Midbrain (tissue), 1 donor: ENCODE results near the gene PTPRN2.

ENCODE experiments used
- DNase-seq: peaks from one replicate; lab custom pipeline; 2025; lab: John Stamatoyannopoulos, UW

Gene PTPRN2

DNA sequence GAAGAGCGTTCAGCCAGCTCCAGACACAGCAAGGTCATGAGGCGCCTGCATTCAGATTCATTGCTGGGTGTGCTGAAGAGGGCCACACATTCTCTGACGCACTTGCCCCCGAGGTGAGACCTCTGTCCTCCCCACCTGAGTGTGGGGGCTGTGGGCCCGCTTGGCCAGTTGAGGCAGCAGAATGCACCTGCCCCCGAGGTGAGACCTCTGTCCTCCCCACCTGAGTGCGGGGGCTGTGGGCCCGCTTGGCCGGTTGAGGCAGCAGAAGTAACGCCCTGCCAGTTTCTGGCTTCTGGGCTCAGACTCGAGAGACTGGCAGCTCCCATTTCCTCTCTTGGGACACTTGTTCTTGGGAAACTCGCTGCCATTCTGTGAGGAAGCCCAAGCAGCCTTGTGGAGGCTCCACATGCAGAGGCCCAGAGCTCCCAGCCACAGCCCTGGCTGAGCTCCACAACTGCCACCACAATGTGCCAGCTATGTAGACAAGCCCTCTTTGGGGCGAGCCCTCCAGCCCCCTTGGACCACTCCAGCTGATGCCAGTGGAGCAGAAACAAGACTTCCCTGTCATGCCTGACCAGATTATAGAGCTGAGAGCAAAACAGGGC, 816.8 kb downstream of the PTPRN2 start:
- DNase-seq = no peak

DNA sequence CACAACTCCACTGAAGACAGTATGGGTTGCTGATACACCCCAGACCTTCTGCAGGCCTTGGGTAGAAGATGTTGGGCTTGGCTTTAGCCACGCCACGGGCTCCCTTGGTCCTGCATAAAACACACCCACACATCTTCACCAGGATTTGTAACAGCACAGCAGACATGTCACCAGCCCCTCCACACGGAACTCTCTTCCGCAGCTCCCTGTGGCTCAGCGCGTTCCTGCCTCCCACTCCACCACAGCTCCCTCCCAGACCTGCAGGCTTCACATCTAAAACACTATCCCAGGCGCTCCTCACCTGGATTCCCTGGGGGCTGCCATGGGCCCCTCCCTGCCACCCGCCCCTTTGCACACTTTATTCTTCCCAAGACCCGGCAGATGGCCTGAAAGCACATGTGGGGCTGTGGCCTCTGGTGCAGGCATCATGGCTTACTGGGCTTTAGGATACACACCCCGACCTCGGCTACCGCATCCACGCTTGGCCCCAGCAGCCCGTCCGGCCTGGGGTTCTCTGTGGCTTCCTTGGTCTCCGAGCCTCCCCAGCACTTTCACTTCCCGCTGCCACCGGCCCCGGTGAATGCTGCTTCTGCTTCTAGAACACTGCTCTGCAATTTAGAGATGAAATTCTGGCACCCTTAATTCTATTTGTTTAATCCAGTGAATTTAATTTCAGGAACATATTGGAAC, 818.0 kb downstream of the PTPRN2 start:
- no peak for DNase-seq

GRCh38 chr7:157769086-157769485, 818.5 kb downstream of the PTPRN2 start:
- DNase-seq = no peak

GRCh38 chr7:157768198-157768597, 819.4 kb downstream of the PTPRN2 start:
- no peak for DNase-seq

- no peak for DNase-seq
Observed at GRCh38 chr7:157767506-157768197, 820.0 kb downstream of the PTPRN2 start.

GRCh38 chr7:157766098-157766497, 821.5 kb downstream of the PTPRN2 start:
- DNase-seq = no peak

DNA sequence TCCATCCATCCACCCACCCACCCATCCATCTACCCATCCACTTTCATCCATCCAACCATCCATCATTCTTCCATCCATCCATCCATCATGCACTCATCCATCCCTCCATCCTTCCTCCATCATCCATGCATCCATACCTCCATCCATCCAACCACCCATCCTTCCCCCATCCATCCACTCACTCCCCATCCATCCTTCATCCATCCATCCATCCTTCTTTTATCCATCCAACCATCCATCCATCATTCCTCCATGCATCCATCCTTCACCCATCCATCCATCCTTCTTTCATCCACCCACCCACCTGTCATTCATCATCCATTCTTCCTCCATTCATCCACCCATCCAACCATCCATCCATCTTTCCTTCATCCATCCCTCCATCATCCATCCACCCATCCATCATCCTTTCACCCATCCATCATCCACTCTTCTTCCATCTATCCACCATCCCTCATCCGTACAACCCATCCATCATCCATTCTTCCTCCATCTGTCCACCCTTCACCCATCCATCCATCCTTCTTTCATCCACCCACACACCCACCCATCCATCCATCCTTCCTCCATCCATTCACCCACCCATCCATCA, 822.6 kb downstream of the PTPRN2 start:
- no peak for DNase-seq

DNA sequence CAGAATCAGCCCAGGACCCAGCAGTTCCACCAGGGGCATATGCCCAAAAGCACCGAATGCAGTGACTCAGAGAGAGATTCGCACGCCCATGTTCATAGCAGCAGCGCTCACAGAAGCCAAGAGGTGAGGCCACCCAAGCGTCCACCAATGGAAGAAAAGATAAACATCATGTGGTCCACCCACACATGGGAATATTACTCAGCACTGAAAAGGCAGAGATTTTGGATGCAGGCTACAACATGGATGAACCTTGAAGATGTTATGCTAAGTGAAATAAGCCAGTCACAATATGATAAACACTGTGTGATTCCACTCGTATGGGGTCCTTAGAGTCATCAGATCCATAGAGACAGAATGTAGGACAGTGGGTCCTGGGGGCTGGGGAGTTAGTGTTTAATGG, 823.4 kb downstream of the PTPRN2 start:
- DNase-seq = no peak

DNA sequence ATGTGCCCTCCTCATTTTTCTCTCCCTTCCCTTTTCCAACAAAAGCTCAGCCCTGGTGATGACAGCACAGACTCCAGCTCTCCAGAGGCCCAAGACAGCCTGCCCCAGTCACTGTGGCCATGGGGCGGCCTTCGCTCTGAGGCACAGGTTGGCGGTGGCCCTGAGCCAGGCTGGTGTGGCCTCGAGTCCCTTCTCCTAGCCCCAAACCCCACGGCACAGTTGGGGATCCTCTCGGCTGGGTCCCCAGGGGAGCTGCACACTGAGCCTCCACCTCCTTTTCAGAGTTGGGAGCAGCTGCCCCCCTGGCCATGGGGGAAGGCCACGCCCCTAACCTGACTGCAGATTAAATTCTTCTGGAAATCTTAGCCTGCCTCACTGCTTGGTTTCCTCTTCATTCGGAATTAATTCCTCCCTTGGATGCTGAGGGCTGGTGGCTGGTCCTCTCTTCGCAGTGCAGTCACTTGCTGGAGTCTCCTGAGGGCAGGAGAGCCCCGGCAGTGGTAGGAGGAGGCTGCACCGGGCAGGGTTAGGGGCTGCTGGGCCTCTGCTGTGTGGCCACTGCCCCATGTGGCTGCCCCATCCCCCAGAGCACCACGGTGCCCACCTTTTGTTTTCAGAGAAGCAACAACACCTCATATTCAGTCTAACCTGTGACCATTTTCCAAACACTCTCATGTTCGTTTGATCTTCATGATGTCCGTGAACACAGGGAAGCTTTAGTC, 824.2 kb downstream of the PTPRN2 start:
- DNase-seq = no peak

GRCh38 chr7:157762824-157763223, 824.8 kb downstream of the PTPRN2 start:
- no peak for DNase-seq

GRCh38 chr7:157760004-157760730, 827.5 kb downstream of the PTPRN2 start:
- no peak for DNase-seq

DNA sequence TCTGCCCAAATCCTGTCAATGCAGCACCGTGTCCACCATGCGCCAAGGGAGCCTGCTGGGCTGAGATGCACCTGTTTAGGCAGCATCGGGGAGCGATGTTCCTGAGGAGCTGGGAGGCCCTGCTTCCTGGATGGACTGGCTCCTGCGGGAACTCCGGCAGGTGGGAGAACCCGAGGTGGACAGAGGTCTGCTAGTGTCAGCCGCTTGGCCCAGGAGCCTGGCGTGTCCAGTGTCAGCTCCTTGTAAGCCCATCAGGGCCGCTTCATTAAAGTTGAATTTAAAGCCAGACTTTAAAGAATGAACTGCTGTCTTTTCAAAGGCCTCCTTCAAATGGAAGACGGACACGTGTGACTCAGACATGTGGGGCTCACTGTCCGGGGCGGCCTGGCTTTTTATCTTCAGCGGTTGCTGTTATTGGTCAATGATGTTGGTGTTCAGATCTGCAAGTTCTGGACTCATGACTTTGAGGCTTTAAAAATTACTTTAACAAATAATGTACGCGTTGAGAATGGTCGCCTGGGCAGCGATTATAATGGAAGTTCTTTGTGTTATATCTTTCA, 828.3 kb downstream of the PTPRN2 start:
- no peak for DNase-seq

DNA sequence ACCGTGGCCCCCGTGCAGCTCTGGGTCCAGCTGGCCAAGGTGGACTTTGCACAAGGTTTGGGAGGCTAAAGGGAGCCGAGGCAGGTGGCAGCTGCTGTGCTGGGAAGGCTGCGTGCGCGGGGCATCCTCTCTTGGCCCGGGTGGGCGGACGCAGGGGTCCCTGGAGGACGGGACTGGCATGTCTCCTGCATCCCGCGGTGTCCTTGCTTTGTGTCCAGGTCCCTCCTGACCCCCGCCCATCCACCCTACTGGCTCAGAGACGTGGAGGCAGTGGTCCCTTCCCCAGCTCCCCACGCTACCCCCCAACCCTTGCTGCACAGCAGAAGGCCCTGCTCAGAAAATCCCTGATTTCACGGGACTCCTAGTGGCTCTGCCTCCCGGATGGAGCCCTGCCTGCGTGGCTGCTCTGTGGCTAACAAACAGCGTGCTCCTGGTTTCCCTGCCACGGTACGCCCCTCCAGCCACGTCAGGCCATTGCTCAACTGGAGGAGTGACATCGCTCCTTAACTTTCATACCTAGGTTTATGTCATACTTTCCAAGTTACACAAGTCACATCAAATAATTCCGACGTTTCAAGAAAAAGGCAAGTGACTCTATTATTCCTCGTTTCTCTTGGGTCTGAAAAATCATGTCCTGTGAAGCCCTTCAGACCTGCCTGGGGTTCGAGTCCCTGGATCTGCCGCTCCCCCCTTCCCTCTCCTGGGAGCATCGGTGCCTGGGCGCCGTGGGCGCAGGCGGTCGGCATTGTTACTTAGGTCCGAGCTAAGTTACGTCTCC, 829.0 kb downstream of the PTPRN2 start:
- DNase-seq = no peak

DNA sequence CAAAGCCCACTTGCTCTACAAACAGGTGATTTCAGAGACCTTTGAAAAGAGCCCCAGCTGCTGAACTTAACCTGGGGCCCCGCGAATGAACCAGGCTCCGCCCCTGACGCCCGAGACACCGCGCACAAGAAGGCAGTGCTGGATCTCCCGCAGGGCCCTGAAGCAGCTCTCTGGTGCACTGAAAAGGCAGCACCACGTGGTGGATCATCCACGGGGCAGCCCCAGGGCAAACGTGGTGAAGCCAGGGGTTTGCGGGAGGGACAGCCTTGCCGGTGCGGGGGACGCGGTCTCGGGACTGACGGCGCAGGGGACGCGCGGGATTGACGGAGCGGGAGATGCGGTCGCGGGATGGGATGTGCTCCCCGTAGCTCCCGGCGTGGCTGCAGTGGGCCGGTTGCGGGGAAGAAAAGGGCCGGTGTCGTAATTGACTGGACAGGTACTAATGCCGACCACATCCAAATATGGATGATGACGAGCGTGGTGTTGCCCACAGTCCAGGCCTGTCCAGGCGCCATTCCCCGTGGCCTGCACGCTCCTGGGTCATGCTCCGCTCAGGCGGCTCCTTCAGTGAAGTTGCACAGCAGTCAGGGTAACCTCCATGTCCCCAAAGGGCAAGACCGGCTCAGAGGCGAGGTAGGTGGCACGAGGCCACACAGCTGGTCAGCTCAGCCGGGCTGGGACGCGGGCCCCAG, 829.7 kb downstream of the PTPRN2 start:
- DNase-seq = no peak

GRCh38 chr7:157757211-157757610, 830.4 kb downstream of the PTPRN2 start:
- DNase-seq = no peak

DNA sequence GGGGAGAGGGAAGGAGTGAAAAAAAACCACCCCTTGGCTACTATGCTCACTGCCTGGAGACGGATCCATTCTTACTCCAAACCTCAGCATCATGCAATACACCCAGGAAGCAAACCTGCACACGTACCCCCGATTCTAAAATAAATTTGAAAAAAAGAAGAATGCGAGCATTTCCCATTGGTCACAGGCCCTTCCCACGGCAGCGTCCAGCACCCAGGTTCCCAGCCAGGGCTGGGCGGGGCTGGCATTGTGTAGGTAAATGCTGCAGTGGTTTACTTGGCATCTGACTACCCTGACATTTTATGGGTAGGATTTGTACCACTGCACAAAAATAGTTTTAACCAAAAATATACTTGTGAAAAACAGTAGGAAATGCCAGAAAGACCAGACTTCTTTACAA, 831.9 kb downstream of the PTPRN2 start:
- no peak for DNase-seq

GRCh38 chr7:157754416-157754790, 833.2 kb downstream of the PTPRN2 start:
- no peak for DNase-seq

- DNase-seq = no peak
Observed at GRCh38 chr7:157753713-157754415, 833.8 kb downstream of the PTPRN2 start.

- no peak for DNase-seq
Observed at GRCh38 chr7:157752832-157753291, 834.8 kb downstream of the PTPRN2 start.
